Osteocyte (in vitro differentiated cells): ENCODE results near the gene MAGEA4. TPM values are rescaled to one million over a fixed set of nuclear protein-coding genes. Genes with fewer than 3 reads are reported as not detected.

Experiments used
- DNase-seq: peaks from one replicate; pipeline ENCODE4 v3.0.0; 2021; ENCODE audit warnings: mixed read lengths; ENCODE audit not compliant: unreplicated experiment; ENCODE audit errors: extremely low spot score
- H3K27ac Mint-ChIP-seq: one replicate; pipeline ENCODE4 v1.8.0; 2021; ENCODE audit warnings: mild to moderate bottlenecking, mixed read lengths; ENCODE audit not compliant: unreplicated experiment
- H3K27me3 Mint-ChIP-seq: one replicate; pipeline ENCODE4 v1.8.0; 2021; ENCODE audit warnings: mixed read lengths; ENCODE audit not compliant: unreplicated experiment
- H3K36me3 Mint-ChIP-seq: one replicate; pipeline ENCODE4 v1.8.0; 2021; ENCODE audit warnings: mixed read lengths; ENCODE audit not compliant: unreplicated experiment
- H3K4me1 Mint-ChIP-seq: one replicate; pipeline ENCODE4 v1.8.0; 2021; ENCODE audit warnings: mixed read lengths; ENCODE audit not compliant: unreplicated experiment
- H3K4me3 Mint-ChIP-seq: one replicate; pipeline ENCODE4 v1.8.0; 2021; ENCODE audit warnings: mild to moderate bottlenecking, moderate library complexity, mixed read lengths; ENCODE audit not compliant: unreplicated experiment
- H3K9me3 Mint-ChIP-seq: one replicate; pipeline ENCODE4 v1.8.0; 2021; ENCODE audit warnings: mixed read lengths; ENCODE audit not compliant: unreplicated experiment
- CTCF ChIP-seq: fragments of 200-600 bp; sonication (generic); IDR thresholded peaks from 2 replicates; pipeline ENCODE4 v1.5.0; 2021; ENCODE audit warnings: antibody characterized with exemption, mild to moderate bottlenecking, moderate library complexity
- microRNA-seq: library from miRNA; unstranded; fragments of <30 nt; microRNA quantifications from one replicate; pipeline ENCODE4 v1.1.0, GENCODE V29; 2020; ENCODE audit not compliant: unreplicated experiment
- total RNA-seq: library from RNA; stranded (reverse); gene quantifications from 2 replicates; pipeline ENCODE4 v1.2.1, GENCODE V29; 2021

The MAGEA4 gene
- total RNA-seq, 1 donor from 2014 or later, result not detected

- no peak overlapping the region for H3K4me3 Mint-ChIP-seq
- peaks cover 6% of the 10 kb centered on the region for H3K27me3 Mint-ChIP-seq
- no peak for TF ChIP-seq CTCF
- H3K36me3 Mint-ChIP-seq, result no peaks in the 10 kb centered on the region
- peaks cover 12% of the 10 kb centered on the region for H3K9me3 Mint-ChIP-seq
- no peak for DNase-seq
- H3K4me1 Mint-ChIP-seq, result peaks cover 3% of the 10 kb centered on the region
- H3K27ac Mint-ChIP-seq, result no peak overlapping the region
These were observed 58.0 kb downstream of the MAGEA4 start for GRCh38 chrX:151970661-151971060.

GRCh38 chrX:151973060-151973661, 60.5 kb downstream of the MAGEA4 start:
- Mint-ChIP-seq H3K4me3 (peak overlapping the region; percentile 28), H3K27ac (no peak overlapping the region), H3K4me1 (peaks cover 3% of the 10 kb centered on the region), H3K36me3 (no peaks in the 10 kb centered on the region), H3K27me3 (peaks cover 6% of the 10 kb centered on the region), H3K9me3 (peaks cover 26% of the 10 kb centered on the region)
- DNase-seq, result no peak
- TF ChIP-seq CTCF, result no peak

- Mint-ChIP-seq H3K27me3 (peaks cover 6% of the 10 kb centered on the region), H3K9me3 (peaks cover 21% of the 10 kb centered on the region), H3K4me3 (no peak overlapping the region), H3K4me1 (peaks cover 3% of the 10 kb centered on the region), H3K36me3 (no peaks in the 10 kb centered on the region), H3K27ac (no peak overlapping the region)
- no peak for TF ChIP-seq CTCF
- DNase-seq, result no peak
These were observed 61.2 kb downstream of the MAGEA4 start for GRCh38 chrX:151973851-151974335.

Small RNAs within 50 kb of the gene (microRNA-seq; reads per million reads assigned to microRNA genes)
- gene MIR224 (13.7 reads per million, percentile 22 among the genes with 10 or more reads in this experiment), gene MIR452 (12.1 reads per million, percentile 18 among the genes with 10 or more reads in this experiment)

Other genes starting within 250 kb of the MAGEA4 start
- not detected in 2 replicates for gene PRRG3, start 217.4 kb upstream of the MAGEA4 start, total RNA-seq
- not detected in 2 replicates for gene FATE1, start 196.9 kb upstream of the MAGEA4 start, total RNA-seq
- not detected in 2 replicates for gene CNGA2, start 178.1 kb upstream of the MAGEA4 start, total RNA-seq
- 0.71 and 1.4 TPM in 2 replicates for gene GABRE, start 61.8 kb downstream of the MAGEA4 start, total RNA-seq
- not detected in 2 replicates for gene MAGEA10, start 225.7 kb downstream of the MAGEA4 start, total RNA-seq